Fibroblast of lung (primary cell): ENCODE results near the gene AIM2. TPM values are rescaled to one million over a fixed set of nuclear protein-coding genes. Genes with fewer than 3 reads are reported as not detected.

Source experiments
- DNase-seq, 2 donors: peaks; one replicate each; pipeline versions ENCODE4 v3.0.0 to v3.0.0-alpha.2; 2010; ENCODE audit warnings: low read depth in 2 of 2
- H2AFZ ChIP-seq: 2 replicates; pipeline ENCODE4 v1.5.1; 2012; ENCODE audit warnings: low read length, control low read depth, inconsistent platforms
- H3K27ac ChIP-seq: 2 replicates; pipeline ENCODE4 v1.5.1; 2011; ENCODE audit warnings: low read length, control low read depth; ENCODE audit not compliant: insufficient read depth
- H3K27me3 ChIP-seq: 2 replicates; pipeline ENCODE4 v1.5.1; 2011; ENCODE audit warnings: mild to moderate bottlenecking, low read length; ENCODE audit not compliant: control insufficient read depth, insufficient read depth
- H3K36me3 ChIP-seq: 2 replicates; pipeline ENCODE4 v1.5.1; 2011; ENCODE audit warnings: low read length; ENCODE audit not compliant: control insufficient read depth, insufficient read depth
- H3K4me1 ChIP-seq: 2 replicates; pipeline ENCODE4 v1.5.1; 2011; ENCODE audit warnings: low read length; ENCODE audit not compliant: control insufficient read depth, insufficient read depth; ENCODE audit errors: extremely low read depth
- H3K4me2 ChIP-seq: 2 replicates; pipeline ENCODE4 v1.5.1; 2011; ENCODE audit warnings: low read length, control low read depth; ENCODE audit not compliant: insufficient read depth; ENCODE audit errors: extremely low read depth
- H3K4me3 ChIP-seq, 4 experiments: fragments of 200-600 bp in 1 of 4; sonication (generic) in 1 of 4; replicated peaks in 1 of 4; 2 replicates each; pipeline ENCODE4 v1.5.1; 2011 to 2016; ENCODE audit warnings: low read length in 4 of 4, low read depth in 3 of 4, mild to moderate bottlenecking in 3 of 4, control low read depth in 2 of 4, inconsistent platforms in 1 of 4, mixed read lengths in 1 of 4; ENCODE audit not compliant: insufficient read depth in 1 of 4; ENCODE audit errors: control extremely low read depth in 1 of 4
- H3K79me2 ChIP-seq: 2 replicates; pipeline ENCODE4 v1.5.1; 2012; ENCODE audit warnings: mild to moderate bottlenecking, low read length, inconsistent platforms; ENCODE audit not compliant: control insufficient read depth, insufficient read depth
- H3K9ac ChIP-seq: 2 replicates; pipeline ENCODE4 v1.5.1; 2011; ENCODE audit warnings: mild to moderate bottlenecking, low read length, control low read depth; ENCODE audit not compliant: insufficient read depth
- H3K9me3 ChIP-seq: 2 replicates; pipeline ENCODE4 v1.5.1; 2012; ENCODE audit warnings: low read depth, low read length; ENCODE audit not compliant: control insufficient read depth, insufficient read depth
- H4K20me1 ChIP-seq: 2 replicates; pipeline ENCODE4 v1.5.1; 2011; ENCODE audit warnings: low read length; ENCODE audit not compliant: control insufficient read depth, insufficient read depth; ENCODE audit errors: extremely low read depth
- CTCF ChIP-seq, 2 donors: IDR thresholded peaks in 1 of 2; conservative IDR thresholded peaks in 1 of 2; 1 replicate in 1 of 2; 2 replicates in 1 of 2; pipeline ENCODE4 v1.5.1; 2011 to 2012; ENCODE audit warnings: low read length in 2 of 2, control low read depth in 1 of 2, inconsistent platforms in 1 of 2, low read depth in 1 of 2, mild to moderate bottlenecking in 1 of 2
- EZH2 ChIP-seq: IDR thresholded peaks from 2 replicates; pipeline ENCODE4 v1.5.1; 2012; ENCODE audit warnings: low read length, control low read depth, mild to moderate bottlenecking; ENCODE audit errors: missing control alignments
- polyA plus RNA-seq, 2 donors: library from polyadenylated mRNA; depleted of rRNA in 1 of 2; stranded (reverse) in 1 of 2; unstranded in 1 of 2; fragments of >200 nt; gene quantifications; 2 replicates each; pipeline ENCODE4 v1.2.1, GENCODE V29; 2011 to 2012; ENCODE audit warnings: missing spikeins in 1 of 2
- total RNA-seq: library from RNA; depleted of rRNA; stranded (reverse); fragments of >200 nt; gene quantifications from 2 replicates; pipeline ENCODE4 v1.2.1, GENCODE V29; 2014

The AIM2 gene
- total and polyA plus RNA-seq, 2 donors (not counting 1 experiment from before 2014, with no cell fraction given), result not detected

GRCh38 chr1:159056069-159056698 is 20.4 kb downstream of the AIM2 start:
- H3K4me1 ChIP-seq, result peaks cover 6% of the 10 kb centered on the region
- H3K9ac ChIP-seq, result no peak overlapping the region
- no peaks in the 10 kb centered on the region for H3K9me3 ChIP-seq
- no peak overlapping the region for H3K4me3 ChIP-seq
- no peak for DNase-seq
- no peaks in the 10 kb centered on the region for H4K20me1 ChIP-seq
- no peak overlapping the region for H2AFZ ChIP-seq
- no peaks in the 10 kb centered on the region for H3K79me2 ChIP-seq
- no peaks in the 10 kb centered on the region for H3K27me3 ChIP-seq
- peaks cover 11% of the 10 kb centered on the region for H3K36me3 ChIP-seq
- TF ChIP-seq CTCF (conservative IDR thresholded peaks at IDR 0.05 in 1 of 2, IDR thresholded peaks at IDR 0.05 in 1 of 2; ENCODE audit: low read depth in 1 of 2, low read length in 2 of 2) (no peak), EZH2 (no peak)
- H3K4me2 ChIP-seq, result no peak overlapping the region
- no peak overlapping the region for H3K27ac ChIP-seq

DNA sequence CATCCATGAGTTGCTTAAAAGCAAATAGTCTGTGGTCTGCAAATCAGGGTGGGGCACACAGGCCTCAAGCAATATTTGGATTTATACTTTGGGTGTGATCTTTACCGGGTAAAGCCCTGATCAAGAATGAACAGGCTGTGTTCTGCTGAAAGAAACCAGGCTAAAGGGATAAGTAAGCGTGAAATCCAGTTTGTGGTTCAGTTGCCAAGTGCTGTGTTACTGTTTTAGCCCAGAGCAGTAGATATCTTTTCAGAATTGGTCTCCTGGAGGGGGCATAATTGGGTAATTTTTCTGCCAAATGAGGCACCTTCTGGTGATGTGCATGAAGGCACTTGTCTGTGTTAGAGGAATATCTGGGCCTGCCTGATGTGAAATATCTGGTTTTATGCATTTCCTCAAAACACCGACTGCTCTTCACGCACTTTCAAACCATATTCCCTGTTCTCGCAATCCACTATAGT is 21.4 kb downstream of the AIM2 start:
- Histone ChIP-seq H3K4me3 (no peak overlapping the region), H3K27ac (no peak overlapping the region), H3K36me3 (peaks cover 14% of the 10 kb centered on the region), H3K9ac (no peak overlapping the region), H3K79me2 (no peaks in the 10 kb centered on the region), H3K4me2 (no peak overlapping the region), H3K4me1 (peaks cover 6% of the 10 kb centered on the region), H4K20me1 (no peaks in the 10 kb centered on the region), H3K9me3 (no peaks in the 10 kb centered on the region), H3K27me3 (no peaks in the 10 kb centered on the region), H2AFZ (no peak overlapping the region)
- no peak for DNase-seq
- TF ChIP-seq EZH2, result no peak
- TF ChIP-seq CTCF (conservative IDR thresholded peaks at IDR 0.05 in 1 of 2, IDR thresholded peaks at IDR 0.05 in 1 of 2; ENCODE audit: low read depth in 1 of 2, low read length in 2 of 2), result no peak

GRCh38 chr1:159054427-159054826 is 22.1 kb downstream of the AIM2 start:
- DNase-seq, result peak in 1 of 2 donors; percentile 43
- no peak for TF ChIP-seq EZH2
- no peak for TF ChIP-seq CTCF (conservative IDR thresholded peaks at IDR 0.05 in 1 of 2, IDR thresholded peaks at IDR 0.05 in 1 of 2; ENCODE audit: low read depth in 1 of 2, low read length in 2 of 2)

More at GRCh38 chr1:159054427-159054826, 22.1 kb downstream of the AIM2 start:
- Histone ChIP-seq H3K4me2 (peak overlapping the region; percentile 17), H3K9ac (no peak overlapping the region), H2AFZ (no peak overlapping the region), H3K4me3 (no peak overlapping the region), H3K36me3 (peaks cover 14% of the 10 kb centered on the region), H4K20me1 (no peaks in the 10 kb centered on the region), H3K27me3 (no peaks in the 10 kb centered on the region), H3K9me3 (no peaks in the 10 kb centered on the region), H3K4me1 (peaks cover 6% of the 10 kb centered on the region), H3K27ac (no peak overlapping the region), H3K79me2 (no peaks in the 10 kb centered on the region)
